ENCODE measurements around the gene CHST11.

The CHST11 gene

GRCh38 chr12:104790296-104791125 is 333.8 kb downstream of the CHST11 start:
- no peak for DNase-seq (ENCODE audit: low read depth, low spot score)
- TF ChIP-seq, protein P1, sequence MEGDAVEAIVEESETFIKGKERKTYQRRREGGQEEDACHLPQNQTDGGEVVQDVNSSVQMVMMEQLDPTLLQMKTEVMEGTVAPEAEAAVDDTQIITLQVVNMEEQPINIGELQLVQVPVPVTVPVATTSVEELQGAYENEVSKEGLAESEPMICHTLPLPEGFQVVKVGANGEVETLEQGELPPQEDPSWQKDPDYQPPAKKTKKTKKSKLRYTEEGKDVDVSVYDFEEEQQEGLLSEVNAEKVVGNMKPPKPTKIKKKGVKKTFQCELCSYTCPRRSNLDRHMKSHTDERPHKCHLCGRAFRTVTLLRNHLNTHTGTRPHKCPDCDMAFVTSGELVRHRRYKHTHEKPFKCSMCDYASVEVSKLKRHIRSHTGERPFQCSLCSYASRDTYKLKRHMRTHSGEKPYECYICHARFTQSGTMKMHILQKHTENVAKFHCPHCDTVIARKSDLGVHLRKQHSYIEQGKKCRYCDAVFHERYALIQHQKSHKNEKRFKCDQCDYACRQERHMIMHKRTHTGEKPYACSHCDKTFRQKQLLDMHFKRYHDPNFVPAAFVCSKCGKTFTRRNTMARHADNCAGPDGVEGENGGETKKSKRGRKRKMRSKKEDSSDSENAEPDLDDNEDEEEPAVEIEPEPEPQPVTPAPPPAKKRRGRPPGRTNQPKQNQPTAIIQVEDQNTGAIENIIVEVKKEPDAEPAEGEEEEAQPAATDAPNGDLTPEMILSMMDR (IDR thresholded peaks at IDR 0.05; ENCODE audit: low read depth, low read length) = peak; percentile 80
- no peak overlapping the region for H3K4me3 ChIP-seq (ENCODE audit: low read depth, low read length)
- in situ Hi-C loops (cut with HindIII; ENCODE audit: low sequenced_read_pairs) = no loop called here

DNA sequence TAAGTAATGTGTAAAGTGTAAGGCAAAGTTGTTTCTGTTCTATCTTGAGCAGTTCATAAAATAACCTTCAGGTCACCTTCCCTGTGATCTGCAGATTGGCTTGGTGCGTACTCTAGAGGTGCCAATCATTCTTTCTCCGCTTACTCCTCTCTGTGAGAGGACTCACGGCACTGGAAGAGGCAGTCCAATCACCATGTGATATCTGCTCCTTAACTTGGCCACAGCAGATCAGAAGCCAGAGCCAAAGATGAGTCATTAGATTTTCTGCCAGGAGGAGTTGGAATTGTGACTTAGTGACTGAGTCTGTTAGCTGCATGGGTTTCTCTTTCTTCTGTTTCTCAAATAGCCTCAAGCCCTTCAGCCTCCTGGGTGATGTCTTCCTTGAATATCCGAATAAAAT is 335.8 kb downstream of the CHST11 start:
- H3K4me3 ChIP-seq (ENCODE audit: low read depth, low read length) = no peak overlapping the region
- in situ Hi-C loops (cut with HindIII; ENCODE audit: low sequenced_read_pairs) = no loop called here
- DNase-seq (ENCODE audit: low read depth, low spot score) = peak; percentile 93
- TF ChIP-seq, protein P1 (IDR thresholded peaks at IDR 0.05; ENCODE audit: low read depth, low read length) = no peak

DNA sequence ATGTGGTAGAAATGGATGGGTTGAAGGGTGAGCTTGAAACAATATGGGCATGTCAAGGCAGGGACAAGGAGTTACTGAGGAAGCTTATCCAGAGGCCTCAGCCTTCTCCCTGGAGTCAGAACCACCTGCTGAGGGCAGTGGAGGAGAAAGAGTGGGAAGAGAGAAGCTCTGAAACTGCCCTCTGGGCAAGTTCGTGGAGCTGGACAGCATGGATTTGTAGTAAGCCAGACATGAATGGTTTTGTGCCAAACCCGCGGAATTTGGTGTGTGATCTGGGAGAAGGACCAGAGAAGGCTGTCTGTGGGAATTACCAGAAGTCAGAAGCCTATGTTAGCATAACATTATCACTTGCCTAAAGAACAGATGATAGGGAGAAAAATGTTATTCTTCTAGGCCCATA is 336.5 kb downstream of the CHST11 start:
- H3K4me3 ChIP-seq (ENCODE audit: low read depth, low read length) = no peak overlapping the region
- peak; percentile 72 for DNase-seq (ENCODE audit: low read depth, low spot score)
- in situ Hi-C loops (cut with HindIII; ENCODE audit: low sequenced_read_pairs) = no loop called here
- TF ChIP-seq, protein P1 (IDR thresholded peaks at IDR 0.05; ENCODE audit: low read depth, low read length) = no peak

DNA sequence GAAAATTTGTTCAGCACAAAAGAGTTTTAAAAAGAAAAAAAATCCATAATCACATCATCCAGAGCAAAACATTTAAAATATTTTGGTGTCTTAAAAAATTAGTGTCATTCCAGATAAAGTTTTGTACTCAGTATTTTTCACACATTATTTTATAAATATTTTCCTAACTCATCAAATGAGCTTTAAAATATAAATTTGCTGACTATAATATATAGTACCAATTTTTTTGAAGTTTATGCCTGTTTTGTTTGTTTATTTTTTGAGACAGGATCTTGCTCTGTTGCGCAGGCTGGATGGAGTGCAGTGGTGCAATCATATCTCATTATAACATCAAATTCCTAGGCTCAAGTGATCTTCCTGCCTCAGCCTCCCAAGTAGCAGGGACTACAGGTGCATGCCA is 337.2 kb downstream of the CHST11 start:
- in situ Hi-C loops (cut with HindIII; ENCODE audit: low sequenced_read_pairs) = no loop called here

GRCh38 chr12:104796475-104796862 is 339.7 kb downstream of the CHST11 start:
- in situ Hi-C loops (cut with HindIII; ENCODE audit: low sequenced_read_pairs) = no loop called here
- TF ChIP-seq, protein P1 (IDR thresholded peaks at IDR 0.05; ENCODE audit: low read depth, low read length) = no peak
- no peak overlapping the region for H3K4me3 ChIP-seq (ENCODE audit: low read depth, low read length)
- DNase-seq (ENCODE audit: low read depth, low spot score) = no peak

More for the DNA sequence above, 337.2 kb downstream of the CHST11 start:
- DNase-seq (ENCODE audit: low read depth, low spot score) = no peak
- H3K4me3 ChIP-seq (ENCODE audit: low read depth, low read length) = no peak overlapping the region
- TF ChIP-seq, protein P1 (IDR thresholded peaks at IDR 0.05; ENCODE audit: low read depth, low read length) = no peak

- no peak for DNase-seq (ENCODE audit: low read depth, low spot score)
- in situ Hi-C loops (cut with HindIII; ENCODE audit: low sequenced_read_pairs) = no loop called here
- TF ChIP-seq, protein P1 (IDR thresholded peaks at IDR 0.05; ENCODE audit: low read depth, low read length) = no peak
- no peak overlapping the region for H3K4me3 ChIP-seq (ENCODE audit: low read depth, low read length)
Measured at GRCh38 chr12:104799458-104799857, 342.7 kb downstream of the CHST11 start.

All from astrocyte of the spinal cord (primary cell).